Hematopoietic multipotent progenitor cell treated with erythropoietin and hydrocortisone succinate and interleukin-3 and kit ligand, for 8 days (in vitro differentiated cells): ENCODE data around the gene PFDN4.

ENCODE experiments used
- DNase-seq: peaks from one replicate; pipeline ENCODE4 v3.0.0-alpha.2; 2015

Gene PFDN4

DNA sequence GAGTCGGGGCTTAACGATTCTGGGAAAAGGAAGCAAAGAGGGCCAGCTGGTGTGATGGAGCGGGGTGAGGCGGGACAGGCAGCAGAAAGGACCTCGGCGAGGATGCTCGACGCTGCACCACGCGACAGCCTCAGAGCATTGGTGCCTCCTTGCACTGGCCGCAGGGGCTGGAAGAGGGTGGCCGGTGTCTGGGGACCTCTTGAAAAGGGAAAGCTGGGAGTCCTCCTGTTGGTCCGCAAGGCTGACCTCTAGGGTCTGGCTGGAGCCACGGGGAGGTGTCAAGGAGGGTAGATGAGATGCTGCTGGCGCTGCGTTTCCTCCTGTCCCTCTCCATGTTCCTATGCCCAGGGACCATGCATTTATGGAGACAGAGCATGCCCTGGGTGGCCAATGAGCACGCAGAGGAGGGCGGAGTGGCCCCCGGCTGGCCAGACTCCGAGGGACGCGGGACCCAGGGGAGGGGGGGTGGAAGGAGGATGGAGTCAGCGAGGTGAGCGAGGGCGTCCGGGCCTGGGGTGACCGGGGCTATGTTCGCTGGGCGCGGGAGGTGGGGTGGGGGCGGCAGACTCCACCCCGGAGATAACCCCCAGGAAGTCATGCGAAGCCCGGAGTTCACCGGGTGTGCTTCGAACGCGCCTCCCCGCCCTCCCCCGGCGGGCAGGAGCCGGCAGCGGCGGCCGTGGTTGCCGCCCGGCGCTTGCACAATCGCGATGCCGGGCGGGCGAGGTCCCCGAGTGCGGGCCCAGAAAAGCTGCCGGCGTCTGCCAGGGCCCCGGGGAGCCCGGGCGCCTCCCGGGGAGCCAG, 34.0 kb upstream of the PFDN4 start, which contains the start of gene CYP24A1:
Gene CYP24A1 (minus strand): TSS at position 334 of the 804 bp plus-strand sequence. CDS start 407 bp downstream, outside the sequence.
- DNase-seq, result no peak

DNA sequence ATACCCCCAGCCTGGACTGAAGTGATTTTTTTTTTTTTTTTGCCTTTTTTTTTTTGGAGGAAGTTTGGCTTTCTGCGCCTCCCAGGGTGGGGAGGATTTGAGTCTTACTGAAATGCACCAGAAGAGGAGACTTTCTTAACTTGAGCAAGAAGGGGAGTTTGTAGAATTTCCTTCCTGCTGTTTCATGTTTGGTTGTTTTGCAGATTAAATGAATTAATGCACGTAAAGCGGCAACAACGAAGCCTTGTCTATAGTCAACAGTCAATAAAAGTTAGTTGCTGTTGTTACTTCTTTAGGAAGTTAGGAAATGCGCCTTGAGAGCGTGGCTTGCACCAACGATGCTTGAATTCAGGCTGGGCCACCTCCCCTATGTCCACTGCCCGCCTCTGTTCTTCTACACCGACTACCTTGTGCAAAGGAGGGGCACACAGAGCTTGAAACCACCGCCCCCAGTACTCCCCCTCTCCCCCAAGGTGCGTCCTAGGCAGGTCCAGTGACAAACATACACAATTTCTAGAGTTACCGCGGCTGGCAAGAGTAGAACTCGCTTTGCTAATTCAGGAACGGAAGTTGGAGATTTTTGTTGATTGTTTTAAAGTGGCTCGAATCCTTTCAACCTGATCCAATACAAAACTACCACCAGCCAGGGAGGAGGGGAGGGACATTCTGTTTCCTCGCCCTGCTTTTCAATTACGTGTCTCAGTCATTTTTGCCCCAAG, 33.3 kb upstream of the PFDN4 start:
- no peak for DNase-seq

DNA sequence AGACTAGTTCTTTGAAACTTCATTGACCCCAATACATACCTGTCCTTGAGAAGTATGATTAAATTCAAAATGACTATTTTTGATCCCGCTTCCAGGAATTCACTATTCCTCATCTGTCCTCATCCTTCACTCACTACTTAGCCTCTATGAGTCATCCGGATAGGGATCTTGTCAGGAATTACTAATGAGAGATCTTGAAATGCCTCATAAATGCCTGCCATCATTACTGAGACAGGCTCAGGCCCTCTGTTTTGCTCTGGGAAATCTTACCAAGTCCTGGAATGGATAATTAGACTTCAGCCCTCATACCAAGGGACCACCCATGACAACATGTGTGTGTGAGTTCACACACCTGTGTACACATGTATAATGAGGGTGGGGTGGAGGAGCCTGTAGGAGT, 31.3 kb upstream of the PFDN4 start:
- DNase-seq, result no peak

DNA sequence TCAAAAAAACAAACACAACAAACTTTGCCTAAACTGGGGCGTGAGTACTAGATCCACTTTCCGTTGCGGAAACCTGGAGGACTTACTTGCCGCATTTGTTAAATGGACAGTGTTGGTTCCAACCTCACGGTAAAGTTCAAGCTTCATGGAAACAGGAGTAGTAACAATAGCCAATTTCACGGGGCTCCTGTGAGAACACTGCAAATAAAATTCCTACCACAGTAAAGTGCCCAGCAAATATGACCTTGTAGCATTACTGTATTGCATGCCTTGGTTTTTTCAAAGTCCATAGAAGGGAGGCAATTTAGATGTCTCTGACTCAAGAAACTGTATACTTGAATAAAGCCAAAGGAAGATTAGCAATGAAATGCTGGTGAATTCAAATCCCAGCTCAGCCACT, 30.5 kb upstream of the PFDN4 start:
- no peak for DNase-seq

DNA sequence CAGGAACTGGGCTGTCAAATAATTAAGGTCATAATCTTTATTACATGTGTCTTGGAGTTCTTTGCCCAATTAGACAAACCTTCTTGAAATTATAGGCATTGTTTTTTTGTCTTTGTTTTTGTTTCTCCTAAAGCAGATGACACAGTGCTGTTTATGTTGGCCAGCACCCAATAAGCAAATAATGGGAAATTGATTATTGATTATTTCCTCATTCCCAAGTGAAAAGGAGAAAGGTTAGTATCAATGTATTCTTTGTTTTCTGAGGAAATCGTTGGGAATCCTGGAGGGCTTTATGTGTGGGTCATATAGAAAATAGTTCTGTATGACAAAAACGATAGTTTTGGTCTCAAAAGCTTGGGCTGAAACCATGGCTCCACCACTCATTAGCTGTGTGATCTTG, 29.6 kb upstream of the PFDN4 start:
- DNase-seq, result no peak

DNA sequence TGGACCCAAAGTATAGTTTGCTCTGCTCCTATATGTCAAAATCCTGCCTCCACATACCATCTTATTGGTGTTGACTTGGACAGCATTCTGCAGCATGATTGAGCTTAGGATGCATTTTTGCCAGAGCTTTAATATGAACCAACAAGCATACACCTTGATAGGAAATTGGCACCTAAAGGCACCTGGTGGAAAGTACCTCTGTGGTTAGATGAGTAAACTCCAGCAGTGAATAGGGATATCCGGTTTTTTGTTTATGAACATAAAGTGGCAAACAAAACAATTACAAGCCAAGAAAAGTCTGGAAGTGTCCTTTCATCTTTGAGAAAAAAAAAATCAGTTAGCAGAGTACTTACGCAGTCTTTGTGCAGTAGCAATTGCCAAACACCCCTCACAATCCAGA, 27.9 kb upstream of the PFDN4 start:
- DNase-seq, result no peak

DNA sequence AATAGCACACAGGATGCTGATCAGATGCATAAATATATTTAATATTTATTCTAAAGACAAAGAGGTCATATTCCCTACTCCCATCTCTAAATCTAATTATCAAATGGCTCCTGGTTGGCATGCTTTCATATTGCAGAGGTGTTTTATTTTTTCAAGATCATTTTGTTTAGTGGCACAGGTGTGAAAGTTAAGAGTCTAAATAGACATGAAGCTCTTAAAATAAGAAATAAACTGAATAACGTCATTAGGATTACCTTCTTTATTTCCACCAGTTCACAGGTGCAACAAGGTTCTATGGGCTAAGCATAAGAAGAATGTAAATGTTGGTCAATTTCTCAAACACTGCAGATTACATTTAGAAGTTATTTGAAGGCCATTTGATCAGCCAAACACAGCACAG, 27.0 kb upstream of the PFDN4 start:
- no peak for DNase-seq

DNA sequence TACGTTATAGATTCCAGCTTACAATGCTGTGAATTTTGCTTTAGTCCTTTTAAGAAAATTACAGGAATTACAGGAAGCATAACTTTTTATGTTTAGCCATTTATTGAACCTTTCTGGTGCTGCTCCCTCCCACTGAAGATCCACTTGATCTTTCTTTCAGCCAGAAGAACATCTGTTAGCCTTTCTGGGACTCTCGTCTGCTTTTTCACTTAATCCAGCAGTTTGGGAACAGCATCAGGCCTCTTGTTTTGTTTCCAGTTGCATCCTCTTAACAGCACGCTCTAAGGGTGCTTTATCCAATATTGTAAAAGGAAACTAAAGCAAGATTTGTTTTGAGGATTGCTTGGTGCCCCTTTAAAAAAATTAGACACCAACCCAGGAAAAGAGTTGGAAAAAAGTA, 23.8 kb upstream of the PFDN4 start:
- no peak for DNase-seq

DNA sequence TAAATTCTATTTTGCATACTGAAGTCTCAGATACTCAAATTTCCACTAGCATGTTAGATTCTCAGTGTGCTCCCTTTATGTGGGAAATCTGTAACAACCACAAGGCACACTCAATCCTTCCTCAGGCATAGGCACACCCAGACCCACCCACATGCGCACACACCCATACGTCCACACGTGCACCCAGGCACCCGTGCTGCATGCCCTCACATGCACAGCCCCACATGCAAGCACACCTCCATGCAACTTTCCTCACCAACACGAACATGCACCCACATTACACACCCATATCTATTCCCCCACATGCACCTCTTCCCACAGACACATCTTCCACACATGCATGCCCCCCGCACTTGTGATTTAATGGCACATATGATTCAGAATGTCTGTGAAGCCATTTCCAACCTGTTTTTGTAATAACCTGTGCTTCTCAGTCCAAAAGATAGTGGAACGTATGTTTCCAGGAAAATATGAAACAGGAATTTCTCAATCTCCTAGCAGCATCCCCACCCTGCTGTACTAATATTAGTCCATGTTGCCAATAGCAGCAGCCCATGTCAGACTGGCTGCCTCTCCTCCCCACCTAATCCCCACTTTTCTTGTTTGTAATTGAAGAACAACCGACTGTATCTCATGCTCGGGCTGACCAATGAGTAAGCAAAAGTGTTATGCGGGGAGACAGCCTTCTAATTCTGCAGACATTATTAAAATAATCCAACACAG, 22.8 kb upstream of the PFDN4 start:
- no peak for DNase-seq

DNA sequence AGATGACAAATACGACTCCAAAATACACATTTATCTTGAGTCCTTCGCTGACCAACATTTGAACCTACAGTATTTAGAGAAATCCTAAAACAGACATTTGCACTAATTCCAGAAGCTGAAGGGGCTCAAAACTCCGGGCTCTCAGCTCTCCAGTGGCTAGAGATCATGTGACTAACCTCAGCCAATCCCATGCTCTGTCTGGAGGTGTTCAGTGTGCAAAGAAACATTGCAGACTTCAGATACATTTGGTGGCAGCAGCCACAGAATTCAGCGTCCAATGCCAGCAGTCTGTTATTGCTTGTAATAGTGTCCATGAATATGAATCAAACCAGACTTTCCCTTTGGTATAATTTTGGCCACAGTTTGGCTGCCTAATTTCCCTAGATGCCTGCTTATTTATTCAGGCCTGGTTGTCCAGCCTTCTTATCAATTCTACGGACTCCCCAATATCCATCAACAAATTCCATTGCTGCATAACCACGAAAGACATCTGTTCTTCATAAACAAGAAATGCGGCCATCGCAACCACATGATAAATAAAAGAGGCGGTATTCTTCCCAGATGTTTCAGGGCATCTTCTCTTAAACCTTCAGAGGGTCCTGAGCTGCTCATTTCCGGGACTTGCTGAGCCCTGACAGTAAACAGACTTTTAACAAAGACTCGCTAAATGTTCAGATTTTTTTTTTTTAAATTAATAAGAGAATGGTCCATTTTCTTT, 19.6 kb upstream of the PFDN4 start:
- DNase-seq, result no peak

DNA sequence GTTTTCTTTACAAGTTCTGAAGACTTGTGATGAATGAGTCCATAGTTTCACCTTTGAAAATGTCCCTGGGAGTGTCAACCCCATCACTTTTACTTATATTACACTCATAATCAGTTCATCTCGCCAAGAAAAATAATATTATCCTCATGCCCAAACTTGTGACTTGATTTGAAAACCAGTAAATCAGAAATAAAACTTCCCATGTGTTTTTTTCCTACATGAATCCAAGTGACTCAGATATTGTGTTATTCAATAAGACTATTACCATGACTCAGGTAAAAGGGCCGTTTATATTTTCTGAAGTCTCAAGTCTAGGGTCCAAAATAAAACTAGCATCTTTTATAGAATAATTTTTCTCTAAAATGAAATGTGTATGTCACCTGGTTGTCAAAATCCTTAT, 18.3 kb upstream of the PFDN4 start:
- no peak for DNase-seq

DNA sequence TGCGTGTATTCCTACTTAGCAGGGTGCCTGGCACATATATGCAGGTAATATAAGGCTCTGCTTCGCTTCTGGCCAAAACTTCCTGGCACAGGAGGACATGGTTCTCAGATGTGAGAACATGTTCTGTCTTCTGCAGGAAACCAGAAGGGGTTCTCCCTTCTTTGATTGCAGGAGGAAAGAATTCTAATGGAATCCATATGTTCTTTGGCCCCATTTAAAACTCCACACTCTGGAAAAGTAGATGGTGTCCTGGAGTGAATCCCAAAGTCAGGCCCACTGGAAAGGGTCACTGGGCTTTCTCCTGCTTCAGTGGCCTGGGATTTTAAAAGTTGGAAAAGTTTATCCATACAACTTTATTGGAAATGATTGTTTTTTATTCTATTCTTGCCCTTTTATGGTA, 17.7 kb upstream of the PFDN4 start:
- DNase-seq, result no peak

DNA sequence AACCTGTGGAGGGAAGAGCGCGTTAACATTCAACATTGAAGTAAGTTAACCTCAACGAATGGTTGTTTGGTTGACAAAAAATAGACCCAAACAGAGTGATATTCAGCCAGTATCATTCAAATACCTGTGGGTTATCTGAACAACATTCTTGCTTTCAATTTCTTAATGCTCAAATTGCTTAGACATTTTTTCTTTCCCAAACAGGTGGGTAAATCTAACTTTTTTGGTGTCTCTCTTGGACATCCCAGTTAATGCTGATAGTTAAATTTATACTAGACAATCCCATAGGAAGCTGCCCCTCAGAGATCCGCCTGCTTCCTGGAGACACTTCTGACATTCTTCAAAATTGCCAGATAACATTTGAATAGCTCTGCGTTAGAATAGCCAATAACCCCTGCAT, 14.1 kb upstream of the PFDN4 start:
- DNase-seq, result no peak

DNA sequence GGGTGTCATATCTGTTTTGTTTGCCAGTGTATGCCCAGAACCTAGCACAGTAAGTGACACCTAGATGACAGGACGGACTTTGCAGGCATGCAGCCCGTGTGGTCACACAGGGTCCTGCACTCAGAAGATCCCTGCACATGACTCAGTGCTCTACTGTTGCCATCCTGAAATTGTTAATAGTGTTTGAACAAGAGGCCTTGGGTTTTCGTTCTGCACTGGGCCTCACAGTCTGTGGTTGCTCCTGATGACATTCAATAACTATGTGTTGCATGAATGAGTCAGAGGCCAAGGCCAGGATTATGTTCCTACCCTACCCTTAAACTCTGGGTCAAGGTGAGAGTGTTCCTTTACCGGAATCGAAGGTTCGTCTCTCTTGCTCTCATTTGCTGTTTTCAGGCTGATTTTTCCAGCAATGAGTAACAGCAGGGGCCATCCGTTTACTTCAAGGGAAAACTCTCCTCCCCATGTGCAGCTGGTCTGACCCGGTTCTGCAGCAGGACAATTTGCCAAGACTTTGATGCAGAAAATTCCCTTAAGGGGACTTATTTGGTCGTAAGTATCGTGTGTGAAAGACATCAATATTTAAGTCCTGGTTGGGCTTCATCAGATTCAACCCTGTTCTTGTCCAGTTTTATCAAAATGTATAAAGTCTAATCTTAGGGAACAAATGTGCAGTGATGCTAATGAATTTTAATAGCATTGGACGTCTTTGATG, 13.0 kb upstream of the PFDN4 start:
- DNase-seq, result no peak

DNA sequence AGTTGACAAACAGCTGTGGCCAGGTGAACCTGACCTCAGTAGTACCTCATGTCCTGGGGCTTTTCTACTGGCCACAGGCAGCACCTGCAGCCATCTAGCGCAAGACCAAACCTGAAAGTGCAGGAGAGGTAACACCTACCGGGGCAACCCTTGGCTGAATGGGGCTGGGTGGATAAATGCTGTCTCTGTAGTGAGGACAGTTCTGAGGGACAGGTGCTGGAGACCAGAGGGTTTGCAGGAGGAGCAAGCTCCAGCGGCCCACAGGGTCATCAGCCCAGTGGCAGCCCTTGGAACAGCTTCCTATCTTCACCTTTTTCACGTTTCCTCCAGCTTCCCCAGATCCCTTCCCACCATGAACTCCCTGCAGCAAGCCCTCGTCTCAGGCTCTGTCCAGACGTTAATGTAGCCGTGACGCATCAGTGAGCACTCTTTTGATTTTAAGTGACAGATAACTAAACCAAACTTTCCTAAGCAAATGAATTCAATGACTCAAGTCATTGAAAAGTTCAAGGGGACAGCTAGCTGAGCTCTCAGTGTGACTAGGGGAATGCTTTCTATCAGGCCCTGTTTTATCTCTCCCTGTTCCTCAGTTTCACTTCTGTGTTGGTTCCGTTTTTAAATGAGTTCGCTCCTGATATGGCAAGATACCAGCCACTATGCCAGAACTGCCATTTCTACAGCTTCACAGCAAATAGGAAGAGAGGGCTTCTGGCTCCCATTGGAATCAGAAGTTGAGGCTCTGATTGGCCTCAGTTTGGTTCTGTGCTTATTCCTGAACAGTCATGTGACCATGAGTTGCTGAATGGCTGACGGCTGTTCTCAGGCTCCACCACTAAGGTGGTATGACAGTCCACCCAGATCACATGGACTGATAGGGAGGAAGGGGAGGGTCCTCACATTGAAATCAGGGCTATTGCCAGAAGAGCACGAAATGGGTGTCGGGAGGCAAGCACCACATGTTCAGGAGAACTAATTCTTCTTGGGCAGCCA, 12.1 kb upstream of the PFDN4 start:
- no peak for DNase-seq

DNA sequence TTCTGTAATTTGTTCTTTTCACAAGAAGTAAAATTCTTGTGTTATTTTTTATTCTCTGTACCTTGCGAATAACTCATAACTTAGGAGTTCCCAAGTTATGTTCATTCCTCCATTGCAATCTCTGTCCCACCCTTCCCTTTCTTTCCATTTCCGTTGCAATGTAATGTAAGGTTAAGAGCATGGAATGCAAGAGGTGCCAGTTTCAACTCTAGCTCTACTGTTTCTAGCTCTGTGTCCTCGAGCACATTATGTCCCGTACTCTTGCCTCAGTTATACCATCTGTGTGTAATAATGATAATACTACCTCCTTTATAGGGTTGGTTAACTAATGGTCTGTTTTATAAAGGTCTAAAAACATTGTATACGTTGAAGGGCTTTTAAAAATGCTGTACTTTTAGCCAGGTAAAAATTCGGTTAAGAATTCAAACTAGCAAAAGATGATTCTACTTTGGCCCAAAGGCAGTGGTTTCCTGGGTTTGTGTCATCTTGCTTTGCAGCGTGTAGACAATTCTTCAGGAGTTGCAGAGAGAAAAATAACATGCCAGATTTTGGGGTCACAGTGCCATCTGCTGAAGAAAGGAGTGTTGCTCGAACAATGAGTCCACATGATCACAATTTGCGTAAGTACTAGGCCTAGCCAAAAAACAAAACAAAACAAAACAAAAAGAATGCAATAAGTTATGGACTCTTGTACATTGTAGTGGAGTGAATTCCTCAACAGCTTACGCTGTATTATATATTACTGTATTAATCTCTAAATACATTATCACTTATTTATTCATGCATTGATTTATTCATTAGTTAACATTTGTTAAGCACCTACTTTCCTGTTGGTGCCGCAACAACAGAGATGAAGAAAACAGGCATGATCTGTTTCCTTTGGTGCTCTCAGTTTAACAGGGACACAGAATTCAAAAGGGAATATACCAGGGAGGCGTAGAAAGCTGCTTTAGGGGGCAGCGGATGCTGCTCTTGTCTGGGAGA, 10.0 kb upstream of the PFDN4 start:
- DNase-seq, result peak; percentile 63

DNA sequence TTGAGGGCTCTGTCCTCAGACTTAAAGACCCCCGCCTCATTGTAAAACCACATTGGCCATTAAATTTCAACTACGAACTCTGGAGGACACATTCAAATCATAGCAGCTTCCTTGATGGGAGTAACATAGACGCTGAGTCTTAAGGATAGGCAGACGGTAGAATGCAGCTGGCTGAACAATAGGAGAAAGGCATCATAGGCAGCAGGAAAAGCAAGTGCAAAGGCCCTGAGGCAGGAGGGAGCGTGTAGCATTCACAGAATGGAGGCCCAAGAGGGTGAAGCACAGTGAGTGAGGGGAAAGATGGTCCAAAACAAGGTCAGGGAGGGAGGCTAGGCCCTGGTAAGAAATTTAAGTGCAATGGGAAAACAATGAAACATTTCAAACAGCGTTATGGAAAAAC, 8.6 kb upstream of the PFDN4 start:
- no peak for DNase-seq

DNA sequence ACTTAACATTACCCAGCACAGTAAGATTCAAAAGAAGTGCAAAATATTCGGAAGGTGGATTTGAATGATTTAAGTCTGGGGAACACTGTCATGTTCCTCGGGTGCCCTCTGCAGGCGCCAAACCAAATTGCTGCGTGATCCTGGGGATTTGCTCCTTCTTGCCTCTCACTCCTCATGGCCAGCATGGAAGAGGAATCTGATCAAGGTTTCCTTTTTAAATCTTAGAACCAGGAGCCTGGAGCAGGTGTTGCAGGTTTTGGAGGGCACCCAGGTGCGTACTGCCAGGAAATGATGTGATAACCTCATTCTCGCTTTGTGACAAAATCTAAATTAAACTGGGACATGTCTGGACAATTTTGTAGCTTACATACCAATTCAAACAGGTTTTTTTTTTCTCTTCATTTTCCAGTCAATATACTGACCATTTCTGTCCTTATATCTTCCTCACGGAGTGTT, 8.1 kb upstream of the PFDN4 start:
- DNase-seq, result peak; percentile 84

DNA sequence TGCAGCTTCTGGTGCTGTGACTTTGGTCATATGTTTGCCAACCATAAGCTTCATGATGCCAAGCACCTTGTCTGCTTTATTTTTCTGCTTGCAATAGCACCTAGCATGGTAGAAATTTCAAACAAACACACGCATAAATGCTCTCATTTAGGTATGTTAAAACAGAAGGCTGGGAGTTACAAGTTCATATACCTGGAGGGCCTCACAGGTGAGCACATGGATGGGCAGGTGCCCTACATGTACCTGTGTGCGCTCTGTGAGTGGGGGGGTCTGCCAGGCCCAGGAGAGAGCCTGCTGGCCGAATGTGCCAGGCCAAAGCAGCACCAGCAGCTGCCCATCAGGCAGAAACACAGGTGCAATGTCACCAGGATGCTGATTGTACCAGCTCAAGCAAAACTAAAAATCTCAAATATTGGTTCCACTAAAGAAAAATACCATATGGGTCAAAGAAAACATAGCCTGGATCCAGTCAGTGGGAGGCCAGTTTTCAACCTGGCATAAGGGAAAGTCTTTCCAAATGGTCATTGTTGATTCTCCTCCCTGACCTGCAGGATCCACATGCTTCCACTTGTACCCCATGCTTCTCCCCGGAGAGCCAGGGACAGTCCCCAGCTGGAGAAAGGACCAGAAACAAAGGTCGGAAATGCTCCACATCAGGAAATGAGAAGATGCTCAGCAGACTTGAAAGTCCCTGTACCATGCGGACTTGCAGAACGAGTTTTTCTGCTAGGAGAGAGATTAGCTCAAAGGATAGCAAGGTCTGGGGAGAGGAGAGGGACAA, 7.2 kb upstream of the PFDN4 start:
- no peak for DNase-seq
